ENCODE data around the gene AAGAB.

AAGAB gene

GRCh38 chr15:67186226-67186649 is 68.2 kb downstream of the AAGAB start:
- no peak for DNase-seq

DNA sequence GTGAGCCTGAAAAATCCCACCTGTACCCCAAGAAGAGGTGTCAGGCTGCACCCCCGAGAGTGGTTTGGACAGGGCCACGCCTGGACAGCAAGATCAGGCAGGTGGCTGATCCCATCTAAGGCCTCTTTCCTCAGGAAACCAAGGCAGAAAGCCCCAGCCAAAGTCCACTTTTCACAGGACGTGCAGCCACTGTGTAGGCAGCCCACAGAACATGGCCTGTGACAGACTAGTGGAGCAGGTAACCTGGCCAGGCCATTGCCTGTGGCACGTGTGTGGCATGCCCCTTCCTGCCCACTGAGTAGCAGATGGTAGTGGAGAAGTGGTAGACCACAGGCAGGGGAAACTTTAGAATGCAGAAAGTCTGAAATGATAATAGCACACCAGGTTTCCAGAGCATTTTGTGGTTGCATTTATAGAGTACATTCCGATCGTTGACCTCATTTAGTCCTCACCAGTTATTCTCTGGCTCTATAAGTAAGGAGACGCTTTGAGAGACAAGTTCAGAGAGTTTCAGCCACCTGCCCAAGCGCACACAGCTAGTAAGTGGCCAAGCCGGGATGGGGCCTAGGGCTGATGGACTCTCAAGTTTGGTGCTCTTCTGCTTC is 68.7 kb downstream of the AAGAB start:
- DNase-seq = no peak

- DNase-seq = no peak
Observed at GRCh38 chr15:67185051-67185450, 69.4 kb downstream of the AAGAB start.

DNA sequence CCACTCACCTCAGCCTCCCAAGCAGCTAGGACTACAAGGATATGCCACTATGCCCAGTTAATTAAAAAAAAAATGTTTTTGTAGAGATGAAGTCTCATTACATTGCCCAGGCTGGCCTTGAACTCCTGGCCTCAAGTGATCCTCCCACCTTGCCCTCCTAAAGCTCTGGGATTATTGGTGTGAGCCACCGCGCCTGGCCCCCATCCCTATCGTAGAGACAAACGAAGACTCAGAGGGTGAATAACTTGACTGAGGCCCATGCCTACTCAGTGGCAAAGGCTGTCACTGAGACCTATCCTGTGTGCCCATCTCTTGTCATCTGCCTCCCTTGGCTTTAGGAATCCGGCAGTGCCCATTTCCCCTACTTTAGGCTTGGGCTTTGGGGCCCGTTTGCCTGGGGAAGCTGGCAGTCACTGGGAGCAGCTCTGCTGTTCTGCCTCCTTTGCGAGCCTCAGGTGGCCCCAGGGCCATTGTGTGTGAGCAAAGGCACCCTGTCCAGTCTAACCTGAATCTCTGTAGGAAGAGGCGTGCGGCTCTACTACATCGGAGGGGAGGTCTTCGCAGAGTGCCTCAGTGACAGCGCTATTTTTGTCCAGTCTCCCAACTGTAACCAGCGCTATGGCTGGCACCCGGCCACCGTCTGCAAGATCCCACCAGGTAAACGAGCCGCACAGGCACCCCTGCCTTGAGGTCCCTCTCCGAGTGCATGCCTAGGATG is 70.1 kb downstream of the AAGAB start:
- no peak for DNase-seq

GRCh38 chr15:67183443-67184169 is 70.9 kb downstream of the AAGAB start:
- DNase-seq = no peak

- no peak for DNase-seq
Observed at GRCh38 chr15:67181221-67181639, 73.2 kb downstream of the AAGAB start.

GRCh38 chr15:67180514-67181191 is 73.8 kb downstream of the AAGAB start:
- DNase-seq = no peak

DNA sequence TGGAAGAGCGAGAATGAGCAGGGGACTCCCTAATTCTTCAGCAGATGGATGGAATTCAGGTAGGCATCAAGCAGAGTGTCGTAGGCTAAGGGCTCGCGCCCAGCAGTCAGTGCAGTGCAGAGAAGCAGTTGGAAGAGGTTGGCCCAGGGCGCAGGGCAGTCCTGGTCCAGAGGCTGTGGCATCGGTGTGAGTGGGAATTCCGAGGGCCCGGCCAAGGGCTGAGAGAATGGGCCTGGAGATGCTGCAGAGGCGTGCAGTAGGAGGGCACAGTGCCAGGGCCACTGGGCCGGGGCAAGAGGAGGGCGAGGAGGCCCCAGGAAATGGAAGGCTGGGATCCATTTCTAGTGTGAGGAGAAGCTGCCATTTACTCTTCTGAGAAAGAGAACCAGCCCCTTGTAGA is 74.4 kb downstream of the AAGAB start:
- no peak for DNase-seq

DNA sequence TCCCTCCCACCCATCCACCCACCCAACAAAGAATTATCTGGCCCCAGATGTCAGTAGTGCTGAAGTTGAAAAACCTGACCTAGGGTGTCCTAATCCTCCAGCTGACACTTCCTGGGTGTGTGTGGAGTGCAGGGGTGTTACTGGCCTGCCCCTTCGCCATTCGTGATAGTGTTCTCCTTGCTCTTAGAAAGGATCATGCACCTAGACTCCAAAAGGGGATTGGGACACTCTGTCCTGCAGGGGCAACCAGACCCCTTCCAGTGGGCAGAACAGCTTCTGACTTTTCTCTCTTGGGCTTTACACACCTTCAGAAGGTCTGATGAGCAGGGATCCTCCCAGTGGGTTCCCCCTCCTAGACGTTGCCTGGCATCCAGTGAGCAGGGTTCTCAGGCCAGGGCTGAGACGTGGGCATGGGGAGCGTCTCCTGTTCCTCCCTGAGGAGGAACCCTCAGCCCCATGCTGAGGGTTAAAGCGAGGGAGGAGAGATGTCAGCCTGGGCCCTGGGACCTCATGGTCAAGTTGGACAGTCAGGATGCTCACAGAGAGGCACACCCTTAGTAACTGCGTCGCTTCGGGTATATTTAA is 75.0 kb downstream of the AAGAB start:
- DNase-seq = no peak

DNA sequence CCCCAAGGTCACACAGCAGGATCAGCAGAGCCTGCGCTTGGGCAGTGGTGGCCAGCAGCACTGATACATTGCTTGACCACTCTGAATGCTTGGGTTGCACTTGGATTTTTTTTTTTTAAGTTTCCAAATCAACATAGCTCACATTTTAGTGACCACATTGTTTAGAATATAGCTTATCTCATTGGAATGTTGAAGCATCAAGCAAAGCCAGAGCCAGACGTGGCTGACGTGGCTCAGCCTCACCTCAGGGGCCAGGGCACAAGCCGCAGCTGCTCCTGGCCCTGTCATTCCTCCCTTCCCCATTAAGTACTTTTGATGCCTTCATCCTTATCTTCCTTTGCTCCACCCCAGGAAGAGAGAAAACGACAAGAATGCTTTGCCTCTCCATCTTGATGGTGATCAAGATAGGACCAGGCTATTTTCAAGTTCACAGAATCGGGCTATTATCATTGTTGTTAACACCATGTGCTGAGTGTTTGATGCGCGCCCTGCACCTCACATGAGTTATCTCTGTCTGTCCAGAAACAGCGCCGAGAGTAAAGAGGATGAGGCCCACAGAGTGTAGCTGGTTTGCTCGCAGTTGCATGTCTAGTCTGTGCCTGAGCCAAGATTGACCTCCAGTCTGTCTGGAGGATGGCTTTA is 75.8 kb downstream of the AAGAB start:
- no peak for DNase-seq

GRCh38 chr15:67177752-67178151 is 76.7 kb downstream of the AAGAB start:
- DNase-seq = no peak

GRCh38 chr15:67176195-67176971 is 78.1 kb downstream of the AAGAB start:
- peak; percentile 62 for DNase-seq

GRCh38 chr15:67175643-67176071 is 78.8 kb downstream of the AAGAB start:
- DNase-seq = no peak

- no peak for DNase-seq
Observed at GRCh38 chr15:67174864-67175573, 79.4 kb downstream of the AAGAB start.

- no peak for DNase-seq
Observed at GRCh38 chr15:67174446-67174845, 80.0 kb downstream of the AAGAB start.

- no peak for DNase-seq
Observed at GRCh38 chr15:67173786-67174185, 80.7 kb downstream of the AAGAB start.

DNA sequence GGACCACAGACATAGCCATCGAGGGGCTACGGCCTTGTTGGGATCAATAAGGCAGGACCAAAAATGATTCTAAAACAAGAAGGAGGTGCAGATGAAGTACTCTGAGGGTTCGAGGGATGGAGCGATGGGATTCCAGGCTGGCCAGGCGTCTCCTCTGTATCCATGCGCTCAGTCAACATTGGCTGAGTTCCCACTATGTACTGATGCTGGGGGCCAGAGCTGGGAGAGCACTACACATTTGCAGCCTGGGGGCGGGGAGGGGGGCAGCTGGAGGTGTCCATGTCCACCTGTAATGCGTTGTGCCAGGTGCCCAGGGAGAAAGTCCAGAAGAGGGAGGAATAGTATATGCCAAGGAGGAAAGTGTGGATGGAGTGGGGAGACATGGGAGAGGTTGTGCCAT is 81.5 kb downstream of the AAGAB start:
- no peak for DNase-seq

DNA sequence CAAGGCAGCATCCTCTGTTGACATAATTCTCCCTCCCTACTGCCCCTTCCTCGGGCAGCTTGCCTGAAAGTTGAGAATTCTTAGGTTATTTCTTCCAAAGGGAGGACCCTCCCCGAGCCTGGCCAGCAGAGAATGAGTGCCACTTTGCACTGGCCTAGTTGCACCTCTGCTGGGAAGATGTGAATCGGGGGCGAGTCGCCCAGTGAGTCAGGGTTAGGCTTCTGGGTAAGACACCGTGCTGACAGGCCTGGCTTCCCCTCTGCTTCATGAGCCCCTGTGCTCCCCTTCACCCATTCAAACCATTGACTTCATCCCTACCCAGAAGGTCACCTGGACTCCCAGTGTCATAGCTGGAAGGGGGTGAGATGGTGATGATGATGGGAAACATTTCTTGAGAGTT is 82.3 kb downstream of the AAGAB start:
- DNase-seq = no peak

DNA sequence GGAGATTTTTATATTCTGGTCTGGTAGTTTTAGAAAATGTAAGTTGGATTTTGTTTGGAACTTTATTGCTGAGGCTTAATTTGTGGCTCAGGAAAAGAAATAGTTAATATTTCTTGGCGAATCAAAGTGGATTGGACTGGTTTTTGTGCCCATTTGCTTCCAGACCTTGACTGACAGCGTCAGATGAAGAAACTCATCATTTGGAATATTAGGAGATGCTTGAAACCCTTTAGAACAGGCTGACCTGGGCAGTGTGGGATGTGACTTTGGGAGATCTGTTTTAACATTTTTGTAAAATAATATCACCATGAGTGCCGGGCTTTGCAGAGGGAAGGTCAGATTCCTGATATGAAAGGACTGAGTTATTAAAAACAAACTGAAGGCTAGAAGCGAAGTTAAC is 83.0 kb downstream of the AAGAB start:
- no peak for DNase-seq

DNA sequence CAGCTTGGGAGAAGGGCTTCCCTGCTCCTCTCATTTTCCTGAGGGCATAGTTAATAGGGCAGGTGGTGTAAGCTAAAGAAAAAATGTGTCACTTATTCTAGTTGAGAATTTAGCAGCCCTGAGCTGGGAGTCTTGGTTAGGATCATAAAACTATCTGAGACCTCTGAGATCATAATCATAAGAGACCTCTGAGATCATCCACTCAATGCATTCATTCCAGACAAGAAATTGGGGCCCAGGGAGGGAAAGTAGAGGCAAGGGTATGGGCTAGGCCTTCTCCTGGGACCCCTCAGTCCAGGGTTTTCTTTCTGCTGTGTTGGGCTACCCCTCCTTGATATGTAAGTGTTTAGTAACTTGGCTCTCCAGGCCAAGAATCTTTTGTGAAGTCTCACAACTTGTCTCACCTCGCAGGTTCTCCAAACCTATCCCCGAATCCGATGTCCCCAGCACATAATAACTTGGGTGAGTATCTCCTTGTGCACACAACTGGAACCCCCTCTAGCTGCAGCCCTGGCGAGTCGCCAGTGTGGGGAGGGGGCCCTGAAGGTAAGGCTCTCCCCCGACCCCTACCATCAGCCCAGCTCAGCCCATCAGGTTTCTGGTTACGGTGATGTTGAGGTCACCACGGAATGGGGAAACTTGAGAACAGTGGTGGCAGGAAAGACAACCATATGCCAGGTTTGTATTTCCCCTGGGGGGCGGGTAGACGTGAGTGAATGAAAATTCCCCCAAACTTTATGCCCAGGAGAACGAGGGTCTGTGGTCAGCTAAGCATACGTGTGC is 84.1 kb downstream of the AAGAB start:
- no peak for DNase-seq

Data from NCI-H510A (cell line).